Mucosa of rectum (tissue), 2 donors: ENCODE data around the gene MUC12.

Experiments
- H3K27ac ChIP-seq, 2 donors: one replicate each; pipeline ENCODE4 v1.7.0; 2013; ENCODE audit warnings: inconsistent platforms in 2 of 2, low read depth in 2 of 2, low read length in 2 of 2
- H3K27me3 ChIP-seq, 2 donors: one replicate each; pipeline ENCODE4 v1.7.0; 2013; ENCODE audit warnings: low read length in 2 of 2; ENCODE audit not compliant: control insufficient read depth in 2 of 2, insufficient read depth in 2 of 2
- H3K36me3 ChIP-seq, 2 donors: one replicate each; pipeline ENCODE4 v1.7.0; 2013; ENCODE audit warnings: low read length in 2 of 2; ENCODE audit not compliant: control insufficient read depth in 2 of 2, insufficient read depth in 2 of 2
- H3K4me1 ChIP-seq, 2 donors: one replicate each; pipeline ENCODE4 v1.7.0; 2013; ENCODE audit warnings: low read length in 2 of 2, mild to moderate bottlenecking in 1 of 2; ENCODE audit not compliant: control insufficient read depth in 2 of 2, insufficient read depth in 2 of 2
- H3K4me3 ChIP-seq, 2 donors: one replicate each; pipeline ENCODE4 v1.7.0; 2013; ENCODE audit warnings: low read length in 2 of 2
- H3K9ac ChIP-seq, 2 donors: one replicate each; pipeline ENCODE4 v1.7.0; 2013; ENCODE audit warnings: low read length in 2 of 2, low read depth in 1 of 2, mild to moderate bottlenecking in 1 of 2
- H3K9me3 ChIP-seq, 2 donors: one replicate each; pipeline ENCODE4 v1.7.0; 2013; ENCODE audit warnings: low read length in 2 of 2; ENCODE audit not compliant: control insufficient read depth in 2 of 2
- donor health status: healthy.
- donor health status: Normal muscosa, but diverticular disease.

The MUC12 gene

GRCh38 chr7:100967292-100967863 is 2.0 kb upstream of the MUC12 start:
- peak overlapping the region; percentile 77 for H3K4me3 ChIP-seq
- H3K9ac ChIP-seq = peak overlapping the region; percentile 70 to 93
- peaks cover 21 to 25% of the 10 kb centered on the region in 2 donors for H3K27me3 ChIP-seq

DNA sequence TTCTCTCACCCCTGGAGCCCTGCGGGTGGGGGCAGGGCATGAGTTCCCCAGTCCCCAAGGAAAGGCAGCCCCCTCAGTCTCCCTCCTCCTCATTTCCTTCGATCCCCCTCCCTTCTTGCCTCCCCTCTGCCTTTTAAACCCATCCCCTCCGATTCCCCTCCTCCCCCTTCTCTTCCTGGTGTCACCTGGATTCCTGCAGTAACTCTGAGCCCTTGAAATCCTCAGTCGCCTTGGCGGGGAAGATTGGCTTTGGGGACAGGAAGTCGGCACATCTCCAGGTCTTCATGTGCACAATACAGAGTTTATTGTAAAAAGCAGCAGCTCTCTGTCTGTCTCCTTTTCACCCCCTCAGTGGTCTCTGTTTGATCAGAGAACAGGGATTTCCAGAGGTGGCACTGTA is 1.3 kb upstream of the MUC12 start:
- Histone ChIP-seq H3K4me3 (peak overlapping the region; percentile 77), H3K27ac (peak overlapping the region; percentile 96 to 99), H3K9ac (peak overlapping the region; percentile 83 to 93), H3K9me3 (no peaks in the 10 kb centered on the region), H3K27me3 (peaks cover 21 to 25% of the 10 kb centered on the region in 2 donors), H3K36me3 (peaks cover 0 to 12% of the 10 kb centered on the region in 2 donors), H3K4me1 (peaks cover 38 to 46% of the 10 kb centered on the region in 2 donors)

More at GRCh38 chr7:100967292-100967863, 2.0 kb upstream of the MUC12 start:
- Histone ChIP-seq H3K4me1 (peaks cover 38 to 43% of the 10 kb centered on the region in 2 donors), H3K9me3 (no peaks in the 10 kb centered on the region), H3K27ac (peak overlapping the region; percentile 96 to 99), H3K36me3 (peaks cover 0 to 11% of the 10 kb centered on the region in 2 donors)

DNA sequence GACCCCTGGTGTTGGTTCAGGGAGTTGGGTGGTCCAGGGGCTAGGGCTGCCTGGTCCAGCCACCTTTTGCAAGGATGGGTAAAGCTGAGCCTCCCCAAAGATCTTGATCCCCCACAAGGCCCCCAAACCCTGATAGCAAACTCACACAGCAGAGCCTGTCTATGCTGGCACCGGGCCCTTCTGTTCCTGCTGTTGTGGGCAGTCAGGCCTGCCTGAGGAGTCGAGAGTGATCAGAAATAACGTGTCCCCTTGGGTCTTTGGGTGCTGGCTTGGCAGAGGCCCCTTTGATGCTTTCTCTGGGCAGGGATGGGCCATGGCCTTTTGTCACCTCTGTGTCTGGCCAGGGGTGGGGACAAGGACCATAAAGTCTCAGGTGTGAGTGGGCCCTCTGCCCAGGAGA is 715 bp upstream of the MUC12 start:
- no peaks in the 10 kb centered on the region for H3K9me3 ChIP-seq
- H3K36me3 ChIP-seq = peaks cover 0 to 10% of the 10 kb centered on the region in 2 donors
- peak overlapping the region; percentile 77 for H3K4me3 ChIP-seq
- H3K27me3 ChIP-seq = peaks cover 21 to 25% of the 10 kb centered on the region in 2 donors
- H3K9ac ChIP-seq = peak overlapping the region; percentile 83 to 93
- H3K27ac ChIP-seq = peak overlapping the region; percentile 96 to 99
- peaks cover 38 to 46% of the 10 kb centered on the region in 2 donors for H3K4me1 ChIP-seq

GRCh38 chr7:100971111-100972001 is 2.0 kb downstream of the MUC12 start:
- Histone ChIP-seq H3K4me1 (peaks cover 36 to 59% of the 10 kb centered on the region in 2 donors), H3K9me3 (no peaks in the 10 kb centered on the region), H3K36me3 (peaks cover 0 to 5% of the 10 kb centered on the region in 2 donors), H3K9ac (peak overlapping the region; percentile 48 to 55), H3K27ac (peak overlapping the region; percentile 62 to 77), H3K4me3 (peak overlapping the region; percentile 57 to 66), H3K27me3 (peaks cover 14% of the 10 kb centered on the region in 2 donors)

- H3K4me1 ChIP-seq = peaks cover 36 to 58% of the 10 kb centered on the region in 2 donors
- peak overlapping the region; percentile 57 to 66 for H3K4me3 ChIP-seq
- H3K36me3 ChIP-seq = peaks cover 0 to 5% of the 10 kb centered on the region in 2 donors
- peak overlapping the region; percentile 48 to 55 for H3K9ac ChIP-seq
- peaks cover 9 to 10% of the 10 kb centered on the region in 2 donors for H3K27me3 ChIP-seq
- H3K27ac ChIP-seq = peak overlapping the region; percentile 62 to 77
- no peaks in the 10 kb centered on the region for H3K9me3 ChIP-seq
Observed at GRCh38 chr7:100972002-100972347, 2.6 kb downstream of the MUC12 start.

GRCh38 chr7:100974021-100974420 is 4.7 kb downstream of the MUC12 start:
- Histone ChIP-seq H3K4me1 (peaks cover 22 to 42% of the 10 kb centered on the region in 2 donors), H3K9ac (peak overlapping the region in 1 of 2 donors; percentile 70), H3K27me3 (peaks cover 0 to 2% of the 10 kb centered on the region in 2 donors), H3K9me3 (no peaks in the 10 kb centered on the region), H3K36me3 (peaks cover 2 to 13% of the 10 kb centered on the region in 2 donors), H3K27ac (peak overlapping the region; percentile 93), H3K4me3 (no peak overlapping the region)

DNA sequence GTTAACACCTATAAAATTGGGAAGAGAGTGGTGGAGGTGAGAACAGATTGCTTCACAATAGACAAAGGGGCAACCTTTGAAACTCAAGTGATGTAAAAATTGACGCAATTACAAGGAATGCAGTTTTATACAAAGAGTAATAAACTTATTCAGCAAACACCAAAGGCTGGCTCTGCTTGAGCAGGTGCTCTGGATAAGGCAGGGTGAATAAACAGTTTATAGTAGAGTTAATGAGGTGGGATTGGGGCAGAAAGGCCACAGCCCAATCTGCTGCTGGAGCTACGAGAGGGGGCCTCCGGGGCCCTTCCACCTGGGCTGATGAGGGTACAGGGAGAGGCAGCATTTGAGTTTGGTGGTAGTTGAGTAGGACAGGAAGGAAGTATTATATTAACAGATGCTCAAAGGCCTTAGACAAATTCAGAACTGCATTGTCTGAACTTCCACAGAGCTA is 6.0 kb downstream of the MUC12 start:
- Histone ChIP-seq H3K27ac (peak overlapping the region; percentile 93), H3K27me3 (peaks cover 0 to 2% of the 10 kb centered on the region in 2 donors), H3K36me3 (peaks cover 2 to 13% of the 10 kb centered on the region in 2 donors), H3K4me1 (peaks cover 17 to 36% of the 10 kb centered on the region in 2 donors), H3K4me3 (peak overlapping the region; percentile 20 to 41), H3K9me3 (no peaks in the 10 kb centered on the region), H3K9ac (peak overlapping the region; percentile 52 to 70)

GRCh38 chr7:100978300-100978699 is 8.9 kb downstream of the MUC12 start:
- Histone ChIP-seq H3K4me1 (peaks cover 11 to 53% of the 10 kb centered on the region in 2 donors), H3K9me3 (no peaks in the 10 kb centered on the region), H3K27ac (peak overlapping the region in 1 of 2 donors; percentile 16), H3K9ac (no peak overlapping the region), H3K36me3 (peaks cover 2 to 14% of the 10 kb centered on the region in 2 donors), H3K27me3 (peaks cover 0 to 2% of the 10 kb centered on the region in 2 donors), H3K4me3 (no peak overlapping the region)

DNA sequence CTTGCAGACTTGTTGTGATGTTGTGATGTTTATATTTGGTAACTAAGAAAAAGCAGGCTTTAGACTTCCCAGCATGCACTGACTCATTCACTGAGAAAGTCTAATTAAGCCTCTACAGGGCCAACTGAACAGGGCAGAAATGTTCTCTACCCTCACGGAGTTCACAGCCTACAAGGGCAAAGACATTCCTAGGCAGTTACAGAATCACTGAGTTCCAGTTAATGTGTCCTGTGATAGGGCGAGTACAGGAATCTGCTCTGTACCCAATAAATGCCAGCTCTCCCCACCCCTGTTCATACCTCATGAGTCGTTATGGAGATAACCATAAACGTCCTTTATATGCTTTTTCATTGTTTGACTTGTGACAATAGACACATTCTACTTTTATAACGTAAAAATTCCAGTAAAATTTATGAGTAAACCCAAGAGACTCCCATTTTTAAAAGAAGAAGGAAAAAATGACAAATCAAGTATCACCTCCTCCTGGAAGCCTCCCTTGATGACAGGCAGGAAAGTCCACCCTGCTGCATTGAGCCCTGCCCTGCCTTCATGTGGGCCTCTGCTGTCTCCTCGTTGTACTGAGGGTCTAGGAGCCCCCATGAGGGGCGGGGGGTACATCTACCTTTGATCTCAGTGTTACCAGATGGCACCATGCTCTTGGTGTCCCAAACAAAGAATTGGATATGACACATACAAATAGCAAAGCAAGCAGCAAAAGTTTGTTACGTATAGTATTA is 14.3 kb downstream of the MUC12 start:
- Histone ChIP-seq H3K9ac (peak overlapping the region; percentile 32 to 64), H3K4me1 (peaks cover 5 to 39% of the 10 kb centered on the region in 2 donors), H3K27ac (peak overlapping the region; percentile 83 to 88), H3K4me3 (no peak overlapping the region), H3K9me3 (no peaks in the 10 kb centered on the region), H3K36me3 (peaks cover 0 to 5% of the 10 kb centered on the region in 2 donors), H3K27me3 (no peaks in the 10 kb centered on the region)
